Lung (tissue), 12 donors: ENCODE measurements around the gene RHOC. TPM values are rescaled to one million over a fixed set of nuclear protein-coding genes. Genes with fewer than 3 reads are reported as not detected.

ENCODE experiments used
- ATAC-seq: fragments of 200-7000 bp; cut with Tn5 transposase; one replicate; pipeline ENCODE4 v1.9.1; 2020; ENCODE audit warnings: moderate number of reproducible peaks; ENCODE audit not compliant: insufficient read depth, low FRiP score
- DNase-seq, 3 donors: peaks; one replicate each; pipeline ENCODE4 v3.0.0-alpha.2; 2013 to 2017
- H3K27ac ChIP-seq, 2 donors: one replicate each; pipeline ENCODE4 v1.5.1; 2013; ENCODE audit warnings: mild to moderate bottlenecking in 2 of 2, moderate library complexity in 2 of 2, control low read depth in 1 of 2, inconsistent platforms in 1 of 2, low read depth in 1 of 2, low read length in 1 of 2
- H3K27me3 ChIP-seq, 3 donors: one replicate each; pipeline ENCODE4 v1.5.1; 2013; ENCODE audit warnings: low read length in 2 of 3; ENCODE audit not compliant: control insufficient read depth in 3 of 3, insufficient read depth in 3 of 3
- H3K36me3 ChIP-seq, 4 donors: one replicate each; pipeline ENCODE4 v1.5.1; 2013; ENCODE audit warnings: low read length in 4 of 4, mild to moderate bottlenecking in 1 of 4, moderate library complexity in 1 of 4; ENCODE audit not compliant: control insufficient read depth in 4 of 4, insufficient read depth in 4 of 4
- H3K4me1 ChIP-seq, 5 donors: one replicate each; pipeline ENCODE4 v1.5.1; 2013; ENCODE audit warnings: low read length in 5 of 5, mild to moderate bottlenecking in 2 of 5, moderate library complexity in 1 of 5; ENCODE audit not compliant: control insufficient read depth in 5 of 5, insufficient read depth in 5 of 5
- H3K4me3 ChIP-seq: one replicate; pipeline ENCODE4 v1.5.1; 2013; ENCODE audit warnings: mild to moderate bottlenecking, control low read depth, moderate library complexity
- H3K9ac ChIP-seq, 2 donors: one replicate each; pipeline ENCODE4 v1.5.1; 2013; ENCODE audit warnings: low read length in 2 of 2, control low read depth in 1 of 2; ENCODE audit not compliant: insufficient read depth in 1 of 2
- H3K9me3 ChIP-seq, 4 donors: one replicate each; pipeline ENCODE4 v1.5.1; 2013; ENCODE audit warnings: low read length in 3 of 4, mild to moderate bottlenecking in 1 of 4, moderate library complexity in 1 of 4; ENCODE audit not compliant: control insufficient read depth in 4 of 4, insufficient read depth in 3 of 4
- CTCF ChIP-seq: IDR thresholded peaks from 2 replicates; pipeline ENCODE4 v1.5.1; 2012; ENCODE audit warnings: mild to moderate bottlenecking; ENCODE audit errors: control extremely low read depth, extremely low read depth
- WGBS, 2 donors: extraction: QIAGEN DNeasy Blood & Tissue Kit; methylation state at CpG; one replicate each; pipeline ENCODE4 v1.1.7; 2013; 5-methylcytosine and 5-hydroxymethylcytosine counted together
- polyA plus RNA-seq, 2 donors: library from polyadenylated mRNA; stranded (reverse); fragments of 200-250 nt; gene quantifications; one replicate each; pipeline ENCODE4 v1.2.1, GENCODE V29; 2013
- total RNA-seq, 2 donors: library from RNA; depleted of rRNA in 1 of 2; stranded (reverse); fragments of >200 nt in 1 of 2; gene quantifications; one replicate each; pipeline ENCODE4 v1.2.1, GENCODE V29; 2014 to 2021
- donor health status: control.
- donor health status: control.
- donor health status: Bipolar disorder and iron deficiency.
- donor health status: healthy.
- donor health status: DM: yes; HTN: yes; CAD: no.

Gene RHOC
- total and polyA plus RNA-seq, 4 donors = 125 to 243 (median 190) TPM

- no peak for TF ChIP-seq CTCF
- Histone ChIP-seq H3K27me3 (no peaks in the 10 kb centered on the region), H3K9me3 (no peaks in the 10 kb centered on the region), H3K36me3 (peaks cover 0 to 15% (median 9%) of the 10 kb centered on the region in 4 donors), H3K4me3 (no peak overlapping the region), H3K27ac (peak overlapping the region; percentile 49 to 99), H3K4me1 (peaks cover 12 to 43% (median 29%) of the 10 kb centered on the region in 5 donors), H3K9ac (no peak overlapping the region)
- DNase-seq (no peak), ATAC-seq (no peak)
- 75 to 88% methylated on average over 8 of the region's 8 CpGs for WGBS, 2 donors
Observed at GRCh38 chr1:112703706-112704105, 3.2 kb downstream of the RHOC start.

- Histone ChIP-seq H3K27me3 (no peaks in the 10 kb centered on the region), H3K27ac (peak overlapping the region; percentile 23 to 88), H3K4me1 (peaks cover 12 to 44% (median 29%) of the 10 kb centered on the region in 5 donors), H3K4me3 (no peak overlapping the region), H3K9me3 (no peaks in the 10 kb centered on the region), H3K9ac (no peak overlapping the region), H3K36me3 (peaks cover 0 to 24% (median 14%) of the 10 kb centered on the region in 4 donors)
- WGBS, 2 donors = 74 to 76% methylated on average over 12 of the region's 12 CpGs
- DNase-seq = no peak
- TF ChIP-seq CTCF = no peak
- no peak for ATAC-seq
Observed at GRCh38 chr1:112702420-112703261, 4.3 kb downstream of the RHOC start.

- TF ChIP-seq CTCF = no peak
- H3K4me3 ChIP-seq = no peak overlapping the region
- H3K27me3 ChIP-seq = no peaks in the 10 kb centered on the region
- no peaks in the 10 kb centered on the region for H3K9me3 ChIP-seq
- ATAC-seq (no peak), DNase-seq (no peak)
- H3K27ac ChIP-seq = peak overlapping the region; percentile 61 to 88
- peaks cover 0 to 24% (median 16%) of the 10 kb centered on the region in 4 donors for H3K36me3 ChIP-seq
- H3K4me1 ChIP-seq = peaks cover 12 to 40% (median 29%) of the 10 kb centered on the region in 5 donors
- no peak overlapping the region for H3K9ac ChIP-seq
- WGBS, 2 donors = 71 to 86% methylated on average over 3 of the region's 3 CpGs
Observed at GRCh38 chr1:112702067-112702395, 4.9 kb downstream of the RHOC start.
